Measurements from ENCODE around the gene HOXC9.

The HOXC9 gene

GRCh38 chr12:53989227-53990113, 10.5 kb upstream of the HOXC9 start:
- DNase-seq: no peak

- DNase-seq: no peak
These were observed 9.5 kb upstream of the HOXC9 start for GRCh38 chr12:53990311-53991076.

- DNase-seq: no peak
These were observed 8.9 kb upstream of the HOXC9 start for GRCh38 chr12:53991077-53991460.

GRCh38 chr12:53992377-53992889, 7.5 kb upstream of the HOXC9 start:
- no peak for DNase-seq

GRCh38 chr12:53993162-53994008, 6.6 kb upstream of the HOXC9 start:
- DNase-seq: no peak

- no peak for DNase-seq
These were observed 6.0 kb upstream of the HOXC9 start for GRCh38 chr12:53994009-53994263.

GRCh38 chr12:53994264-53995001, 5.5 kb upstream of the HOXC9 start:
- no peak for DNase-seq

- no peak for DNase-seq
These were observed 5.0 kb upstream of the HOXC9 start for GRCh38 chr12:53995002-53995377.

- DNase-seq: no peak
These were observed 4.4 kb upstream of the HOXC9 start for GRCh38 chr12:53995378-53996239.

GRCh38 chr12:53996240-53997203, 3.4 kb upstream of the HOXC9 start:
- no peak for DNase-seq

- DNase-seq: no peak
These were observed 2.5 kb upstream of the HOXC9 start for GRCh38 chr12:53997204-53998109.

GRCh38 chr12:53998110-53998899, 1.7 kb upstream of the HOXC9 start:
- DNase-seq: no peak

GRCh38 chr12:53998900-53999236, 1.1 kb upstream of the HOXC9 start:
- DNase-seq: no peak

GRCh38 chr12:53999559-54000115, 324 bp upstream of the HOXC9 start:
- no peak for DNase-seq

- no peak for DNase-seq
These were observed 1.6 kb downstream of the HOXC9 start for GRCh38 chr12:54001283-54002187.

- no peak for DNase-seq
These were observed 2.4 kb downstream of the HOXC9 start for GRCh38 chr12:54002278-54002914.
